HG03103 (cell line): ENCODE data around the gene KCNK3.
"Not testable (repeated sequence)": the region's sequence is repeated elsewhere in the genome, so short reads cannot be mapped to it uniquely, and the experiment has no call there.

Experiments used
- ATAC-seq: cut with Tn5 transposase; IDR thresholded peaks from one replicate; pipeline ENCODE4 v1.9.1; 2021; ENCODE audit warnings: low read depth; ENCODE audit not compliant: unreplicated experiment

KCNK3 gene

GRCh38 chr2:26745609-26746327 lies 53.2 kb downstream of the KCNK3 start:
- no peak for ATAC-seq

GRCh38 chr2:26746934-26747333 lies 54.4 kb downstream of the KCNK3 start:
- no peak for ATAC-seq

GRCh38 chr2:26749787-26750420 lies 57.4 kb downstream of the KCNK3 start:
- not testable (repeated sequence) for ATAC-seq

GRCh38 chr2:26750467-26750866 lies 57.9 kb downstream of the KCNK3 start:
- ATAC-seq = not testable (repeated sequence)

GRCh38 chr2:26752656-26753055 lies 60.1 kb downstream of the KCNK3 start:
- no peak for ATAC-seq

- no peak for ATAC-seq
Observed at GRCh38 chr2:26754539-26754938, 62.0 kb downstream of the KCNK3 start.

GRCh38 chr2:26754972-26755670 lies 62.6 kb downstream of the KCNK3 start:
- ATAC-seq = no peak

GRCh38 chr2:26756337-26756736 lies 63.8 kb downstream of the KCNK3 start:
- ATAC-seq = no peak

GRCh38 chr2:26757873-26758789 lies 65.6 kb downstream of the KCNK3 start:
- no peak for ATAC-seq

GRCh38 chr2:26758790-26759321 lies 66.3 kb downstream of the KCNK3 start:
- no peak for ATAC-seq

- ATAC-seq = no peak
Observed at GRCh38 chr2:26759845-26760244, 67.3 kb downstream of the KCNK3 start.

- not testable (repeated sequence) for ATAC-seq
Observed at GRCh38 chr2:26760991-26761390, 68.5 kb downstream of the KCNK3 start.

- ATAC-seq = no peak
Observed at GRCh38 chr2:26763019-26763418, 70.5 kb downstream of the KCNK3 start.

GRCh38 chr2:26764078-26764887 lies 71.8 kb downstream of the KCNK3 start, which contains the start of gene SLC35F6:
SLC35F6 (plus strand) TSS chr2:26764284; CDS start chr2:26764350, 66 bp downstream.
- ATAC-seq = peak; percentile 80

- ATAC-seq = no peak
Observed at GRCh38 chr2:26764906-26765305, 72.4 kb downstream of the KCNK3 start.

GRCh38 chr2:26765475-26766200 lies 73.1 kb downstream of the KCNK3 start:
- no peak for ATAC-seq

GRCh38 chr2:26767129-26767528 lies 74.6 kb downstream of the KCNK3 start:
- no peak for ATAC-seq

- ATAC-seq = no peak
Observed at GRCh38 chr2:26767894-26768487, 75.5 kb downstream of the KCNK3 start.
